ENCODE results near the gene SMOC1.

The SMOC1 gene

DNA sequence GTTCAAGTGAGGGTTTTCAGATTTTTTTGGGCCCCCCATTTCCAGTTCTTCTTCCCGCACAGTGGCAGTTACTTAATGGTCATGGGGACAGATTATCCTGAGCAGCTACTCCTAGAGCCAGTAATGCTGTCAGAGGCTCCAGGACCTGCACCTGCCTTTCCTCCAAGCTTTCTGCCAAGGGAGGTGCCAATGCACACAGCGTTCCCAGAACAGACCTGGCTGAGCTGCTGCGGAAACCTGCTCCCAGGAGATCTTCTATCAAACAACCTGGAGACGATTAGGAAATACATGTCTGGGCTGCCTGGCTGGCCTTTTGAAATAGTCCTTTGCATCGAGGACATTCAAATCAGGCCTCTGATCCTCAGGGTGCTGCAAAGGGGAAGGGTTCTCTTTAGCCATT, 188.6 kb downstream of the SMOC1 start:
- Histone ChIP-seq H2AFZ (ENCODE audit: low read length) (no peak overlapping the region), H3K27me3 (ENCODE audit: insufficient read depth, low read length) (peaks cover 9% of the 10 kb centered on the region; the same call in 1 of the 2 replicates), H3K9me2 (ENCODE audit: low read depth, low read length) (no peaks in the 10 kb centered on the region), H3K79me2 (ENCODE audit: insufficient read depth, low read length) (no peaks in the 10 kb centered on the region), H3K27ac (ENCODE audit: low read depth, low read length, poor library complexity, severe bottlenecking) (no peak overlapping the region), H3F3A (ENCODE audit: insufficient read depth, low read length) (no peaks in the 10 kb centered on the region), H3K4me1 (ENCODE audit: insufficient read depth, low read length, severe bottlenecking) (no peaks in the 10 kb centered on the region), H3K36me3 (ENCODE audit: insufficient read depth, low read length) (no peaks in the 10 kb centered on the region), H4K20me1 (ENCODE audit: insufficient read depth, low read length) (no peaks in the 10 kb centered on the region), H3K4me2 (ENCODE audit: low read length) (no peak overlapping the region), H3K9ac (ENCODE audit: low read length) (no peak overlapping the region), H3K4me3 (ENCODE audit: low read depth, low read length, poor library complexity, severe bottlenecking) (no peak overlapping the region), H3K9me3 (ENCODE audit: low read length) (no peaks in the 10 kb centered on the region)
- TF ChIP-seq EZH2 (IDR thresholded peaks at IDR 0.05; ENCODE audit: borderline replicate concordance, low read length): no peak
- TF ChIP-seq, protein P1, sequence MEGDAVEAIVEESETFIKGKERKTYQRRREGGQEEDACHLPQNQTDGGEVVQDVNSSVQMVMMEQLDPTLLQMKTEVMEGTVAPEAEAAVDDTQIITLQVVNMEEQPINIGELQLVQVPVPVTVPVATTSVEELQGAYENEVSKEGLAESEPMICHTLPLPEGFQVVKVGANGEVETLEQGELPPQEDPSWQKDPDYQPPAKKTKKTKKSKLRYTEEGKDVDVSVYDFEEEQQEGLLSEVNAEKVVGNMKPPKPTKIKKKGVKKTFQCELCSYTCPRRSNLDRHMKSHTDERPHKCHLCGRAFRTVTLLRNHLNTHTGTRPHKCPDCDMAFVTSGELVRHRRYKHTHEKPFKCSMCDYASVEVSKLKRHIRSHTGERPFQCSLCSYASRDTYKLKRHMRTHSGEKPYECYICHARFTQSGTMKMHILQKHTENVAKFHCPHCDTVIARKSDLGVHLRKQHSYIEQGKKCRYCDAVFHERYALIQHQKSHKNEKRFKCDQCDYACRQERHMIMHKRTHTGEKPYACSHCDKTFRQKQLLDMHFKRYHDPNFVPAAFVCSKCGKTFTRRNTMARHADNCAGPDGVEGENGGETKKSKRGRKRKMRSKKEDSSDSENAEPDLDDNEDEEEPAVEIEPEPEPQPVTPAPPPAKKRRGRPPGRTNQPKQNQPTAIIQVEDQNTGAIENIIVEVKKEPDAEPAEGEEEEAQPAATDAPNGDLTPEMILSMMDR (IDR thresholded peaks at IDR 0.05; ENCODE audit: low read length): no peak

DNA sequence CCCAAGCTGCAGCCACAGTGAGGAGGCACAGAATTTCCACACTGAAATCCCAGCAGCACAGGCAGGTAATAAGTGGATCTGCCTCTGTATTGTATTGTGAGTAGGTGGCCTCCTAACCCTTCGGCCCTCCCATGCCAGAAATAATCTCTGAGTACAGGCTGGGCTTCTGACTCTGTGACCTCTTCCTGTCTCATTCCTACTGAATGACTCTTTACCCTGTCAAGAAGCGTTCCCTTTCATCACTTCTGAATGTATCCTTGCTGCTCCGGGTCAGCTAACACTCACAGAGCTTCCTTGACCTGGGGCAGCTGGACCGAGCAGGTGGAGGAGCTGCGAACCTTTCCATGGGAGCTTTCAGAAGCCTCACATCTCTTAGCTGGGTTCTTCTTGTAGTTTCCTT, 190.0 kb downstream of the SMOC1 start:
- Histone ChIP-seq H4K20me1 (ENCODE audit: insufficient read depth, low read length) (no peaks in the 10 kb centered on the region), H3K79me2 (ENCODE audit: insufficient read depth, low read length) (no peaks in the 10 kb centered on the region), H2AFZ (ENCODE audit: low read length) (no peak overlapping the region), H3K9ac (ENCODE audit: low read length) (no peak overlapping the region), H3K36me3 (ENCODE audit: insufficient read depth, low read length) (no peaks in the 10 kb centered on the region), H3K4me1 (ENCODE audit: insufficient read depth, low read length, severe bottlenecking) (no peaks in the 10 kb centered on the region), H3K9me2 (ENCODE audit: low read depth, low read length) (no peaks in the 10 kb centered on the region), H3K4me3 (ENCODE audit: low read depth, low read length, poor library complexity, severe bottlenecking) (no peak overlapping the region), H3K4me2 (ENCODE audit: low read length) (no peak overlapping the region), H3F3A (ENCODE audit: insufficient read depth, low read length) (no peaks in the 10 kb centered on the region), H3K27me3 (ENCODE audit: insufficient read depth, low read length) (peaks cover 9% of the 10 kb centered on the region; the same call in 1 of the 2 replicates), H3K27ac (ENCODE audit: low read depth, low read length, poor library complexity, severe bottlenecking) (no peak overlapping the region), H3K9me3 (ENCODE audit: low read length) (no peaks in the 10 kb centered on the region)
- TF ChIP-seq EZH2 (IDR thresholded peaks at IDR 0.05; ENCODE audit: borderline replicate concordance, low read length): no peak
- TF ChIP-seq, protein P1 (IDR thresholded peaks at IDR 0.05; ENCODE audit: low read length): no peak

- H3K9me3 ChIP-seq (ENCODE audit: low read length): no peaks in the 10 kb centered on the region
- no peak overlapping the region for H3K4me2 ChIP-seq (ENCODE audit: low read length)
- H3F3A ChIP-seq (ENCODE audit: insufficient read depth, low read length): no peaks in the 10 kb centered on the region
- H2AFZ ChIP-seq (ENCODE audit: low read length): no peak overlapping the region
- H3K4me3 ChIP-seq (ENCODE audit: low read depth, low read length, poor library complexity, severe bottlenecking): no peak overlapping the region
- H3K27ac ChIP-seq (ENCODE audit: low read depth, low read length, poor library complexity, severe bottlenecking): no peak overlapping the region
- H3K36me3 ChIP-seq (ENCODE audit: insufficient read depth, low read length): no peaks in the 10 kb centered on the region
- no peak overlapping the region for H3K9ac ChIP-seq (ENCODE audit: low read length)
- peaks cover 7% of the 10 kb centered on the region; the same call in 1 of the 2 replicates for H3K27me3 ChIP-seq (ENCODE audit: insufficient read depth, low read length)
- no peaks in the 10 kb centered on the region for H3K79me2 ChIP-seq (ENCODE audit: insufficient read depth, low read length)
- no peaks in the 10 kb centered on the region for H3K9me2 ChIP-seq (ENCODE audit: low read depth, low read length)
- TF ChIP-seq, protein P1 (IDR thresholded peaks at IDR 0.05; ENCODE audit: low read length): peak; percentile 86
- no peak for TF ChIP-seq EZH2 (IDR thresholded peaks at IDR 0.05; ENCODE audit: borderline replicate concordance, low read length)
- H4K20me1 ChIP-seq (ENCODE audit: insufficient read depth, low read length): no peaks in the 10 kb centered on the region
- no peaks in the 10 kb centered on the region for H3K4me1 ChIP-seq (ENCODE audit: insufficient read depth, low read length, severe bottlenecking)
Measured at GRCh38 chr14:70073924-70074566, 194.8 kb downstream of the SMOC1 start.
